Adrenal gland (tissue), 12 donors: Measurements from ENCODE around the gene RET. TPM values are rescaled to one million over a fixed set of nuclear protein-coding genes. Genes with fewer than 3 reads are reported as not detected.

ENCODE experiments used
- DNase-seq, 7 donors: peaks; one replicate each; pipeline ENCODE4 v3.0.0-alpha.2; 2019 to 2020
- H3K27ac ChIP-seq, 5 donors: fragments of 200-600 bp; sonication (generic) in 4 of 5; 1 replicate in 3 of 5; 2 replicates in 2 of 5; pipeline versions ENCODE4 v1.5.1 to v1.8.0; 2016 to 2020; ENCODE audit warnings: mild to moderate bottlenecking in 1 of 5
- H3K27me3 ChIP-seq: fragments of 200-600 bp; 2 replicates; pipeline ENCODE4 v1.8.0; 2021
- H3K36me3 ChIP-seq, 2 donors: fragments of 200-600 bp; replicated peaks in 1 of 2; 1 replicate in 1 of 2; 2 replicates in 1 of 2; pipeline versions ENCODE4 v1.5.1 to v1.8.0; 2018 to 2022
- H3K4me1 ChIP-seq, 2 donors: fragments of 200-600 bp; replicated peaks in 1 of 2; 1 replicate in 1 of 2; 2 replicates in 1 of 2; pipeline versions ENCODE4 v1.5.1 to v1.8.0; 2018 to 2021
- H3K4me3 ChIP-seq, 4 donors: fragments of 200-600 bp; sonication (generic) in 3 of 4; one replicate each; pipeline ENCODE4 v1.5.1; 2016 to 2018
- H3K9me3 ChIP-seq, 3 donors: fragments of 200-600 bp; sonication (generic) in 1 of 3; replicated peaks in 1 of 3; 1 replicate in 2 of 3; 2 replicates in 1 of 3; pipeline versions ENCODE4 v1.5.1 to v1.8.0; 2016 to 2021
- CTCF ChIP-seq, 6 experiments: fragments of 450-650 bp in 4 of 6; fragments of 200-600 bp in 2 of 6; sonication (generic) in 1 of 6; IDR thresholded peaks; 1 replicate in 5 of 6; 2 replicates in 1 of 6; pipeline versions ENCODE4 v1.5.1 to v1.8.0; 2016 to 2021; ENCODE audit warnings: antibody characterized with exemption in 6 of 6, mild to moderate bottlenecking in 2 of 6, moderate library complexity in 1 of 6
- POLR2A ChIP-seq, 2 donors: fragments of 450-650 bp; IDR thresholded peaks; one replicate each; pipeline ENCODE4 v1.6.1; 2017; ENCODE audit warnings: antibody characterized with exemption in 2 of 2, mild to moderate bottlenecking in 2 of 2, moderate library complexity in 1 of 2
- WGBS, 4 donors: extraction: QIAGEN DNeasy Blood & Tissue Kit in 2 of 4; methylation state at CpG; one replicate each; pipeline versions ENCODE4 v1.1.5 to v1.1.7; 2013 to 2017; 5-methylcytosine and 5-hydroxymethylcytosine counted together
- intact Hi-C, 2 donors: fragments of 100-400 bp; cut with DNase I; formaldehyde crosslinking; loops; one replicate each; pipeline versions ENCODE4 v1.14.1 to v1.15.0; 2022 to 2023
- polyA plus RNA-seq, 3 donors: library from polyadenylated mRNA; stranded (reverse); fragments of 200-250 nt in 2 of 3; fragments of 350-450 nt in 1 of 3; fragmentation: Illumina TruSeq in 1 of 3; extraction: RNeasy Lipid Tissue Mini Kit (QIAGEN cat#74804) in 1 of 3; gene quantifications; one replicate each; pipeline ENCODE4 v1.2.3, GENCODE V29; 2013 to 2014
- total RNA-seq, 9 donors: library from RNA; depleted of rRNA in 4 of 9; stranded (reverse); fragments of >200 nt in 4 of 9; fragments of 120-200 nt in 1 of 9; fragmentation: NEBNext Ultra II Directional in 1 of 9; extraction: Animal tissue kit (Norgen Biotek cat#: 25700) in 1 of 9; gene quantifications; one replicate each; pipeline versions ENCODE4 v1.1.0 to v1.2.4, GENCODE V29; 2013 to 2023
- donor health status: healthy with polysubstance abuse.
- donor health status: Bipolar disorder and iron deficiency.
- donor health status: DM: yes; HTN: yes; CAD: no.
- donor health status: DM: no; HTN: no; CAD: no.
- donor health status: DM: no; HTN: no; CAD: no.
- donor health status: DM: yes; HTN: yes; CAD: no.

The RET gene
- total and polyA plus RNA-seq, 12 donors = 1.6 to 43.6 (median 6.0) TPM

GRCh38 chr10:43090188-43090587, 13.3 kb downstream of the RET start:
- WGBS, 4 donors = 72 to 89% (median 79%) methylated on average over 8 of the region's 8 CpGs
- no peak for TF ChIP-seq CTCF (IDR thresholded peaks at IDR 0.05)
- Histone ChIP-seq H3K27me3 (no peaks in the 10 kb centered on the region), H3K4me3 (no peak overlapping the region), H3K27ac (no peak overlapping the region), H3K9me3 (no peaks in the 10 kb centered on the region), H3K4me1 (no peaks in the 10 kb centered on the region), H3K36me3 (no peaks in the 10 kb centered on the region)
- no peak for DNase-seq
- intact Hi-C loops = no loop called here

DNA sequence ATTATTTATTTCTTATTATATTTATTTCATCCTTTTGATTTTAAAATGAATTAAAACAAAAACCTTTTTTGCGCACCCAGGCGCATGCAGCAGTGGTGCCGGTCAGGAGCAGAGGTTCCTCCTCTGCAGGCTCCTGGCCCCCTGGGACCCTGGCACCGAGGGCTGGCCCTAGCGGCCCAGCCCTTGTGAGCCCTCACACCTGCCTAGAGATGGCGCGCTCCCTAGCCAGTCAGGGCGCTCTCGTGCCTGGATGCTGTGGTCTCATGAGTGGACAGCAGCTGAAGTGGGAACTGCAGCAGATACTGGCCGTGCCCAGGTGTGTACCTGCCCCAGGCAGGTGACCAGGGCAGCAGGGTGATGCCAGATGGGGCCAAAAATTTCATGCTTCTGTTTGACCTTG, 13.8 kb downstream of the RET start:
- Histone ChIP-seq H3K4me1 (no peaks in the 10 kb centered on the region), H3K27ac (no peak overlapping the region), H3K27me3 (no peaks in the 10 kb centered on the region), H3K36me3 (no peaks in the 10 kb centered on the region), H3K9me3 (no peaks in the 10 kb centered on the region), H3K4me3 (no peak overlapping the region)
- DNase-seq = no peak
- intact Hi-C loops = no loop called here
- TF ChIP-seq POLR2A (IDR thresholded peaks at IDR 0.05) (no peak), CTCF (IDR thresholded peaks at IDR 0.05) (no peak)
- WGBS, 4 donors = 84 to 89% (median 88%) methylated on average over 7 to 10 of the region's 10 CpGs

GRCh38 chr10:43091846-43092245, 15.0 kb downstream of the RET start:
- Histone ChIP-seq H3K27ac (no peak overlapping the region), H3K4me1 (no peaks in the 10 kb centered on the region), H3K27me3 (no peaks in the 10 kb centered on the region), H3K4me3 (no peak overlapping the region), H3K9me3 (no peaks in the 10 kb centered on the region), H3K36me3 (no peaks in the 10 kb centered on the region)
- intact Hi-C loops = no loop called here
- no peak for TF ChIP-seq CTCF (IDR thresholded peaks at IDR 0.05)
- no peak for TF ChIP-seq POLR2A (IDR thresholded peaks at IDR 0.05)
- 46 to 60% (median 57%) methylated on average over 3 of the region's 3 CpGs for WGBS, 4 donors
- DNase-seq = no peak

GRCh38 chr10:43093423-43094076, 16.7 kb downstream of the RET start:
- intact Hi-C loops = no loop called here
- Histone ChIP-seq H3K9me3 (no peaks in the 10 kb centered on the region), H3K27me3 (no peaks in the 10 kb centered on the region), H3K4me1 (no peaks in the 10 kb centered on the region), H3K36me3 (no peaks in the 10 kb centered on the region), H3K4me3 (no peak overlapping the region), H3K27ac (no peak overlapping the region)
- 36 to 50% (median 41%) methylated on average over 12 of the region's 12 CpGs for WGBS, 4 donors
- DNase-seq = no peak
- TF ChIP-seq POLR2A (IDR thresholded peaks at IDR 0.05) = no peak
- TF ChIP-seq CTCF (IDR thresholded peaks at IDR 0.05) = no peak
